Measurements from ENCODE around the gene DNAJA1.
"Not testable (repeated sequence)": the region's sequence is repeated elsewhere in the genome, so short reads cannot be mapped to it uniquely, and the experiment has no call there.

Gene DNAJA1

DNA sequence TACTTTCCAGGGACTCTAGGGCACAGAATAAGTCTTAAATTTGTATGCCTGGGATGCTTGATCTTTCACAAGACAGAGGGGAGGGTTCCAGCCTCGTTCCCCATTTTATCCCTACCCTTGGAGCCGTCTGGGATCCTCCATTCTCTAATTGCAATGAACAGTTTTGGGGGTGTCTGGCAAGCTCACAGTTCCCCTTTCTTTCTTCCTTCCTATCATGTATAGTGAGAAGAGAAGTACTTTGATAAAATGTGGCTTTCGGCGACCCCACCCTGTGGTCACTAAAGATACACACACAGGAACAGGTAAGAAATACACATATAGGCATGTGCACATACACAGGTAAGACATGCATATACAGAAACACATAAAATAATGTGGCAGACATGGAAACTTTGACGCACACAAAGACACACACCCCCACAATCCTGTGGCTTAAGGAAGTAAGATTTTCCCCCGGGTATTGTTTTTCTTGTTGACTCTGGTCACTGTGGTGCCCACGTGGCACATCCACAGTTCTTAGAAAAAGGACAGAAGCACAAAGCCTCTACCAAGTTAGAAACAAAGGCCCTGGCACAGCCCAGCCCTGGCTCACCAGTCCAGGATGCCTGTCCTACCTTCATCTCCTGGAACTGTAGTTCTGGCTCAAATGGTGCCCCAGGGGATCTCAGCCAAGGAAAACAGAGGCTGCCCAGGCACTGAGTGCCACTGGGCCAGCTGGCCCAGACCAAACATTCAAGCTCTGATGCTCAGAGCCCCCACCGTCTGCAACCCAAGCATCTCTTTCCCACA lies 57.7 kb downstream of the DNAJA1 start:
- DNase-seq, result peak in 1 of 2 donors; percentile 29

GRCh38 chr9:33085672-33086071 lies 60.6 kb downstream of the DNAJA1 start:
- DNase-seq, result not testable (repeated sequence)
